DND-41 (cell line): ENCODE results near the gene RABGAP1L.

ENCODE experiments used
- CTCF ChIP-seq: IDR thresholded peaks from 2 replicates; pipeline ENCODE4 v1.5.1; 2012; ENCODE audit warnings: borderline replicate concordance, low read length, moderate library complexity, mild to moderate bottlenecking; ENCODE audit not compliant: poor library complexity, severe bottlenecking; ENCODE audit errors: extremely low read depth
- EZH2 ChIP-seq: IDR thresholded peaks from 3 replicates; pipeline ENCODE4 v1.6.1; 2012; ENCODE audit warnings: borderline replicate concordance, low read depth, mild to moderate bottlenecking, moderate library complexity, low read length, inconsistent platforms; ENCODE audit not compliant: severe bottlenecking

- TF ChIP-seq CTCF (no peak), EZH2 (no peak)
Measured at GRCh38 chr1:174366946-174367345, 207.6 kb downstream of the RABGAP1L start.
